Measurements from ENCODE around the gene HHIPL1.

Gene HHIPL1

GRCh38 chr14:99627100-99627499 is 17.8 kb upstream of the HHIPL1 start:
- H3K4me3 ChIP-seq (ENCODE audit: control insufficient read depth, low read depth, low read length) = no peak overlapping the region
- no peak for DNase-seq (ENCODE audit: low read depth)
- TF ChIP-seq CTCF (IDR thresholded peaks at IDR 0.05; ENCODE audit: control insufficient read depth, insufficient read depth, low read depth, low read length, missing control alignments) = no peak

GRCh38 chr14:99627510-99628381 is 17.2 kb upstream of the HHIPL1 start:
- no peak for TF ChIP-seq CTCF (IDR thresholded peaks at IDR 0.05; ENCODE audit: control insufficient read depth, insufficient read depth, low read depth, low read length, missing control alignments)
- H3K4me3 ChIP-seq (ENCODE audit: control insufficient read depth, low read depth, low read length) = no peak overlapping the region
- DNase-seq (ENCODE audit: low read depth) = no peak

GRCh38 chr14:99628887-99629618 is 15.9 kb upstream of the HHIPL1 start:
- no peak overlapping the region; the same call in 1 of the 2 replicates for H3K4me3 ChIP-seq (ENCODE audit: control insufficient read depth, low read depth, low read length)
- TF ChIP-seq CTCF (IDR thresholded peaks at IDR 0.05; ENCODE audit: control insufficient read depth, insufficient read depth, low read depth, low read length, missing control alignments) = peak; percentile 99
- DNase-seq (ENCODE audit: low read depth) = no peak

- no peak for DNase-seq (ENCODE audit: low read depth)
- H3K4me3 ChIP-seq (ENCODE audit: control insufficient read depth, low read depth, low read length) = no peak overlapping the region
- TF ChIP-seq CTCF (IDR thresholded peaks at IDR 0.05; ENCODE audit: control insufficient read depth, insufficient read depth, low read depth, low read length, missing control alignments) = no peak
Measured at GRCh38 chr14:99630202-99630601, 14.7 kb upstream of the HHIPL1 start.

GRCh38 chr14:99632410-99633035 is 12.4 kb upstream of the HHIPL1 start:
- DNase-seq (ENCODE audit: low read depth) = no peak
- H3K4me3 ChIP-seq (ENCODE audit: control insufficient read depth, low read depth, low read length) = no peak overlapping the region
- no peak for TF ChIP-seq CTCF (IDR thresholded peaks at IDR 0.05; ENCODE audit: control insufficient read depth, insufficient read depth, low read depth, low read length, missing control alignments)

- no peak for DNase-seq (ENCODE audit: low read depth)
- H3K4me3 ChIP-seq (ENCODE audit: control insufficient read depth, low read depth, low read length) = no peak overlapping the region
- TF ChIP-seq CTCF (IDR thresholded peaks at IDR 0.05; ENCODE audit: control insufficient read depth, insufficient read depth, low read depth, low read length, missing control alignments) = no peak
Measured at GRCh38 chr14:99633141-99633540, 11.8 kb upstream of the HHIPL1 start.

All from AG09309 (cell line).